Measurements from ENCODE around the gene ZKSCAN5.

ZKSCAN5 gene

DNA sequence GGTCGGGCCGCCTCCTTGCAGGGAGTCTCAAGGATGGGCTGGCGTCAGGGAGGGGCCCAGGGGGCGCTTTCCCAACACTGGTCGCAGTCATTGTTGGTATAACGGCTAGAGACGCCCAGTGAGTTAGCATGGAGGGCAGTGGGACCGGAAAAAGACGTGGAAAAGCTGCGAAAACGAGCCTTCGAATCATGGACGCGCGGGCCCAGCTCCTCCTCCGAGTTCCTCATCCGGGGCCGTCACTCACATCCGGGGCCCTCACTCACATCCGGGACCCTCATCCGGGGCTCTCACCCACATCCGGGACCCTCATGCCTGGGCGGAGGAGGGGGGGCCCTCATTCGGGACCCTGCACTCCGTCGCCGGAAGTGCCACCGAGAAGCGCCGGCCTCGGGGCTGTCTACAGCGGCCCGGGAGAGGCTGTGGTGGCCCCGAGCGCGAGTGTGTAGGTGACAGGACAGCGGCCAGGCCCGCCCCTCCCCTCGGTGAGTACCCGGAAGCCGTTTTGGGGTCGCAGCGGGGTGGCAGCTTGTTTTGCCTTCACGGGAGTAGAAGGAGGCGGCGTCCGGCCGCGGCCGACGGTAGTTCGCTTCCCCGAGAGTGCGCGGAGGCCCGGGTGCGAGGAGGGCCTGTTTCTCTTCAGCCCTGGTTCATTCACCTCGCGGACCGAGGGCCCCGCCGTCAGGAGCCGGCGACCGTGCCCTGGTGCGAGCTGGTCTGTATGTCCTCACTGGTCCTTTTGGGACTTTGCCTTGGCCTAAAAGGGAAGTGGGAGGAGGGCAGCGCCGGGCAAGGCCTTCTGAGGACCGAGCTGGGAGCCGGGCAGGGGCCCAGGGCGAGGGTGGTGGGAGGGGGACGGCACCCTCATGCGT lies 54.1 kb downstream of the ZKSCAN5 start, which contains the start of gene ZNF655:
TSS of gene ZNF655 (plus strand) at position 337 of the 869 bp plus-strand sequence. CDS start 1,918 bp downstream, outside the sequence.
- peak within 1 kb of the TSS; percentile 65 for H3K4me2 ChIP-seq (ENCODE audit: low read depth, low read length)
- no peaks in the 10 kb centered on the region for H3K27me3 ChIP-seq (replicated peaks; ENCODE audit: insufficient read depth, low read length)
- peak within 1 kb of the TSS; percentile 84 for H3K9ac ChIP-seq (ENCODE audit: low read length)
- H2AFZ ChIP-seq (ENCODE audit: low read length), result peak within 1 kb of the TSS; percentile 89
- H3K9me3 ChIP-seq (replicated peaks; ENCODE audit: insufficient read depth, low read length), result no peaks in the 10 kb centered on the region
- H3K79me2 ChIP-seq (ENCODE audit: low read length), result no peaks in the 10 kb centered on the region
- TF ChIP-seq, protein P1, sequence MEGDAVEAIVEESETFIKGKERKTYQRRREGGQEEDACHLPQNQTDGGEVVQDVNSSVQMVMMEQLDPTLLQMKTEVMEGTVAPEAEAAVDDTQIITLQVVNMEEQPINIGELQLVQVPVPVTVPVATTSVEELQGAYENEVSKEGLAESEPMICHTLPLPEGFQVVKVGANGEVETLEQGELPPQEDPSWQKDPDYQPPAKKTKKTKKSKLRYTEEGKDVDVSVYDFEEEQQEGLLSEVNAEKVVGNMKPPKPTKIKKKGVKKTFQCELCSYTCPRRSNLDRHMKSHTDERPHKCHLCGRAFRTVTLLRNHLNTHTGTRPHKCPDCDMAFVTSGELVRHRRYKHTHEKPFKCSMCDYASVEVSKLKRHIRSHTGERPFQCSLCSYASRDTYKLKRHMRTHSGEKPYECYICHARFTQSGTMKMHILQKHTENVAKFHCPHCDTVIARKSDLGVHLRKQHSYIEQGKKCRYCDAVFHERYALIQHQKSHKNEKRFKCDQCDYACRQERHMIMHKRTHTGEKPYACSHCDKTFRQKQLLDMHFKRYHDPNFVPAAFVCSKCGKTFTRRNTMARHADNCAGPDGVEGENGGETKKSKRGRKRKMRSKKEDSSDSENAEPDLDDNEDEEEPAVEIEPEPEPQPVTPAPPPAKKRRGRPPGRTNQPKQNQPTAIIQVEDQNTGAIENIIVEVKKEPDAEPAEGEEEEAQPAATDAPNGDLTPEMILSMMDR (IDR thresholded peaks at IDR 0.05; ENCODE audit: low read length), result no peak
- no peak for TF ChIP-seq EZH2phosphoT487 (IDR thresholded peaks at IDR 0.05; ENCODE audit: low read length)
- no peak for TF ChIP-seq EZH2 (optimal IDR thresholded peaks at IDR 0.05; ENCODE audit: low read depth, low read length)
- H3K4me3 ChIP-seq (ENCODE audit: low read length), result peak within 1 kb of the TSS; percentile 79
- no peaks in the 10 kb centered on the region for H4K20me1 ChIP-seq (ENCODE audit: insufficient read depth, low read length)
- no peaks in the 10 kb centered on the region for H3K36me3 ChIP-seq (replicated peaks; ENCODE audit: insufficient read depth, low read length)
- peak; percentile 18 for DNase-seq
- no peaks in the 10 kb centered on the region for H3K4me1 ChIP-seq (ENCODE audit: low read length)
- peaks cover 11% of the 10 kb centered on the region for H3F3A ChIP-seq (ENCODE audit: insufficient read depth, low read length)
- no peaks in the 10 kb centered on the region for H3K9me2 ChIP-seq (replicated peaks; ENCODE audit: insufficient read depth, low read length)
- no peak within 1 kb of the TSS; the same call in 1 of the 2 replicates for H3K27ac ChIP-seq (ENCODE audit: low read length)

DNA sequence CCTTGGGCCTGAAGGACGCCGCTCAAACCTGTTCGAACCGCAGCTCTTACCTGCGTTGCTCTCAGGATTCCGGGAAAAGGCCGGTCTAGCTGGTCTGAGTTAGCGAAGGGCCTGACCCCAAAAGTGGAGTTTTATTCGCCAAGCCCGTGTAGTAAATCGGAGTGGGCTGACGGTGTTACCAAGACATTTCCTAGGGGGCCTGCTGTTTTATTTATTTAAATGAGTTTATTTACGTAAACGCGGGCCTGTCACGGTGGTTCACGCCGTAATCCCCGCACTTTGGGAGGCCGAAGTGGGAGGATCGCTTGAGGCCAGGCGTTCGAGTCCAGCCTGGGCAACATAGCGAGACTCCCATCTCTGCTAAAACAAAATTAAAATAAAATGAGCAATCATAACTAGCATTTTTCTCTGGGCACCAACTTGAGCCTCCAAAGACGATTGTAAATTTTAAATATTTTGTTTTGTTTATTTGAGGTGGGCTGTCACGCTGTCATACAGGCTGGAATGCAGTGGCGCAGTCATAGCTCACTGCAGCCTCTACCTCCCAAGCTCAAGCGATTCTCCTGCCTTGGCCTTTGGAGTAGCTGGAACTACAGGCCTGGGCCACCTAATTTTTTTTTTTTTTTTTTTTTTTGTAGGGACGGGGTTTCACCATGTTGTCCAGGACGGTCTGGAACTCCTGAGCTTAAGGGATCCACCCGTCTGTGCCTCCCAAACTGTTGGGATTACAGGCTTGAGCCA lies 54.9 kb downstream of the ZKSCAN5 start:
- Histone ChIP-seq H4K20me1 (ENCODE audit: insufficient read depth, low read length) (no peaks in the 10 kb centered on the region), H3K9me2 (replicated peaks; ENCODE audit: insufficient read depth, low read length) (no peaks in the 10 kb centered on the region), H2AFZ (ENCODE audit: low read length) (peak overlapping the region; percentile 89), H3K27ac (ENCODE audit: low read length) (no peak overlapping the region; the same call in 1 of the 2 replicates), H3K9ac (ENCODE audit: low read length) (peak overlapping the region; percentile 84), H3K36me3 (replicated peaks; ENCODE audit: insufficient read depth, low read length) (no peaks in the 10 kb centered on the region), H3F3A (ENCODE audit: insufficient read depth, low read length) (peaks cover 11% of the 10 kb centered on the region), H3K4me3 (ENCODE audit: low read length) (peak overlapping the region; percentile 79), H3K27me3 (replicated peaks; ENCODE audit: insufficient read depth, low read length) (no peaks in the 10 kb centered on the region), H3K79me2 (ENCODE audit: low read length) (no peaks in the 10 kb centered on the region), H3K9me3 (replicated peaks; ENCODE audit: insufficient read depth, low read length) (no peaks in the 10 kb centered on the region), H3K4me2 (ENCODE audit: low read depth, low read length) (peak overlapping the region; percentile 65), H3K4me1 (ENCODE audit: low read length) (no peaks in the 10 kb centered on the region)
- TF ChIP-seq, protein P1 (IDR thresholded peaks at IDR 0.05; ENCODE audit: low read length), result no peak
- no peak for TF ChIP-seq EZH2 (optimal IDR thresholded peaks at IDR 0.05; ENCODE audit: low read depth, low read length)
- no peak for TF ChIP-seq EZH2phosphoT487 (IDR thresholded peaks at IDR 0.05; ENCODE audit: low read length)
- DNase-seq, result peak; percentile 11

DNA sequence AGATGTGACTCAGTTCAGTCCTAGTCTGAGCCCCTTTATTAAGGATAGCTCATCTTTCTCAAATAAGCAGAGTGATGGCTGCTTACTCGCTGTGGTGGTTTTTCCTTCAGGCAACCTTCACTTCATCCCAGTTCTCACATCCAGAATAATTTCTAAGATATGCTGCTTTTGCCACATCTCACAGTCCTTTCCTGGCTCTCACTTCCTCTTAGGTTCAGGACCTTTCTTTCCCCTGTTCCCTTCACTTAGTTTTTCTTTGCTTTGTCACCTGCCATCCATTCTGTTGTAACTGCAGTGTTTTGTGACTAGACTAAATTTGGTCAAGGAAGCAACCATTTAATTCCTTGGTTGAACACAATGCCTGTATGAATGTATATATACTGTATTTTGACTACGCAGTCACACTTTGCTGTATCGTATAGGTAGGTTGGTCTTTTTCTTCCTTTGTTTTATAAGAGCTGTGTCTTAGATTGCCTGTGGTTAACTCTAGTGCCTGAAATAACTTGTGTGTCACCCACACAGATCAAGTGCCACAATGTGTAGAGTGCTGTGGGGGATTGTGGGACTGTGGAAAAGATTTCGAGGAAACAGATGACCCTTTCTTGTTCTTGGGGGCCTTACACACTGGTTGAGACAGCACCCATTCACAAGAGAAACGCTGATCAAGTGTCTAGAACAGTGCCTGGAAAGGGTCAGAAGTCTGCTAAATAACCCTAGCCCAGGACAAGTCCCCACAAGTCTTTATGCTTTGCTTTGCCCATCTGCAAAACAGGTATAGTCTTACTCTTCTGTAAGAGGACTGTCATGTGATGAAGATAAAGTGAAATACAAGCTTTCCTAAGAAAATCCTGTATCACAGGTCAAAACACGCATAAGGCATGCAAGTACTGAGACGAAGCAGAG lies 56.6 kb downstream of the ZKSCAN5 start:
- H3K36me3 ChIP-seq (replicated peaks; ENCODE audit: insufficient read depth, low read length), result no peaks in the 10 kb centered on the region
- H3K79me2 ChIP-seq (ENCODE audit: low read length), result no peaks in the 10 kb centered on the region
- no peaks in the 10 kb centered on the region for H3K4me1 ChIP-seq (ENCODE audit: low read length)
- no peak overlapping the region for H3K9ac ChIP-seq (ENCODE audit: low read length)
- no peaks in the 10 kb centered on the region for H3K27me3 ChIP-seq (replicated peaks; ENCODE audit: insufficient read depth, low read length)
- no peak overlapping the region for H3K4me2 ChIP-seq (ENCODE audit: low read depth, low read length)
- no peaks in the 10 kb centered on the region for H3K9me3 ChIP-seq (replicated peaks; ENCODE audit: insufficient read depth, low read length)
- DNase-seq, result no peak
- H4K20me1 ChIP-seq (ENCODE audit: insufficient read depth, low read length), result no peaks in the 10 kb centered on the region
- H3K27ac ChIP-seq (ENCODE audit: low read length), result no peak overlapping the region
- H3K4me3 ChIP-seq (ENCODE audit: low read length), result no peak overlapping the region
- H2AFZ ChIP-seq (ENCODE audit: low read length), result no peak overlapping the region
- no peaks in the 10 kb centered on the region for H3K9me2 ChIP-seq (replicated peaks; ENCODE audit: insufficient read depth, low read length)
- TF ChIP-seq, protein P1 (IDR thresholded peaks at IDR 0.05; ENCODE audit: low read length), result no peak
- TF ChIP-seq EZH2phosphoT487 (IDR thresholded peaks at IDR 0.05; ENCODE audit: low read length), result no peak
- TF ChIP-seq EZH2 (optimal IDR thresholded peaks at IDR 0.05; ENCODE audit: low read depth, low read length), result no peak
- H3F3A ChIP-seq (ENCODE audit: insufficient read depth, low read length), result peaks cover 11% of the 10 kb centered on the region

Measured in MM.1S (cell line).